Liver (tissue), 9 donors: ENCODE measurements around the gene FSD1. TPM values are rescaled to one million over a fixed set of nuclear protein-coding genes. Genes with fewer than 3 reads are reported as not detected.

Experiments used
- DNase-seq: peaks from one replicate; pipeline ENCODE4 v3.0.0-alpha.2; 2017; ENCODE audit warnings: low spot score
- H3K27ac ChIP-seq, 2 donors: one replicate each; pipeline ENCODE4 v1.7.0; 2013; ENCODE audit warnings: inconsistent platforms in 2 of 2, low read length in 2 of 2, control low read depth in 1 of 2, low read depth in 1 of 2, mild to moderate bottlenecking in 1 of 2
- H3K27me3 ChIP-seq, 4 donors: one replicate each; pipeline versions ENCODE4 v1.6.1 to v1.7.0; 2013; ENCODE audit warnings: low read length in 3 of 4, inconsistent platforms in 1 of 4, mild to moderate bottlenecking in 1 of 4, moderate library complexity in 1 of 4; ENCODE audit not compliant: control insufficient read depth in 4 of 4, insufficient read depth in 4 of 4
- H3K36me3 ChIP-seq, 4 donors: one replicate each; pipeline versions ENCODE4 v1.6.1 to v1.7.0; 2013; ENCODE audit warnings: low read length in 3 of 4, mild to moderate bottlenecking in 3 of 4, low read depth in 1 of 4, moderate library complexity in 1 of 4; ENCODE audit not compliant: control insufficient read depth in 4 of 4, insufficient read depth in 3 of 4
- H3K4me1 ChIP-seq, 4 donors: one replicate each; pipeline versions ENCODE4 v1.6.1 to v1.7.0; 2013; ENCODE audit warnings: low read length in 3 of 4, mild to moderate bottlenecking in 3 of 4, moderate library complexity in 1 of 4; ENCODE audit not compliant: control insufficient read depth in 4 of 4, insufficient read depth in 4 of 4
- H3K4me3 ChIP-seq, 3 donors: one replicate each; pipeline versions ENCODE4 v1.6.1 to v1.7.0; 2013; ENCODE audit warnings: low read length in 3 of 3, control low read depth in 1 of 3, low read depth in 1 of 3, mild to moderate bottlenecking in 1 of 3
- H3K9ac ChIP-seq, 2 donors: one replicate each; pipeline ENCODE4 v1.7.0; 2013; ENCODE audit warnings: low read length in 2 of 2, mild to moderate bottlenecking in 2 of 2, moderate library complexity in 2 of 2, control low read depth in 1 of 2, low read depth in 1 of 2
- H3K9me3 ChIP-seq, 4 donors: one replicate each; pipeline versions ENCODE4 v1.6.1 to v1.7.0; 2013; ENCODE audit warnings: low read length in 3 of 4; ENCODE audit not compliant: control insufficient read depth in 4 of 4
- CTCF ChIP-seq: fragments of 150-350 bp; IDR thresholded peaks from 2 replicates; pipeline ENCODE4 v1.5.1; 2017; ENCODE audit warnings: improper control_type of control experiment, low read depth, low read length; ENCODE audit not compliant: missing input control
- EGR1 ChIP-seq, 2 donors: IDR thresholded peaks; 2 replicates each; pipeline ENCODE4 v1.6.1; 2016 to 2018; ENCODE audit warnings: antibody characterized with exemption in 2 of 2, low read depth in 2 of 2
- FOXA1 ChIP-seq: IDR thresholded peaks from 2 replicates; pipeline ENCODE4 v1.6.1; 2016; ENCODE audit warnings: antibody characterized with exemption
- FOXA2 ChIP-seq: IDR thresholded peaks from 2 replicates; pipeline ENCODE4 v1.6.1; 2016; ENCODE audit warnings: antibody characterized with exemption
- GABPA ChIP-seq, 2 donors: IDR thresholded peaks in 1 of 2; conservative IDR thresholded peaks in 1 of 2; 2 replicates each; pipeline ENCODE4 v1.6.1; 2016; ENCODE audit warnings: antibody characterized with exemption in 2 of 2, mild to moderate bottlenecking in 1 of 2, moderate library complexity in 1 of 2
- HNF4A ChIP-seq, 2 donors: conservative IDR thresholded peaks; 2 replicates each; pipeline ENCODE4 v1.6.1; 2016; ENCODE audit warnings: antibody characterized with exemption in 2 of 2, mild to moderate bottlenecking in 2 of 2
- HNF4G ChIP-seq: IDR thresholded peaks from 2 replicates; pipeline ENCODE4 v1.6.1; 2016; ENCODE audit warnings: antibody characterized with exemption
- JUND ChIP-seq, 2 donors: IDR thresholded peaks; 2 replicates each; pipeline ENCODE4 v1.6.1; 2016; ENCODE audit warnings: antibody characterized with exemption in 2 of 2
- NR2F2 ChIP-seq: IDR thresholded peaks from 2 replicates; pipeline ENCODE4 v1.6.1; 2016; ENCODE audit warnings: antibody characterized with exemption
- RAD21 ChIP-seq, 2 donors: IDR thresholded peaks; 2 replicates each; pipeline ENCODE4 v1.6.1; 2016; ENCODE audit warnings: antibody characterized with exemption in 2 of 2, mild to moderate bottlenecking in 2 of 2
- RXRA ChIP-seq, 2 donors: IDR thresholded peaks; 2 replicates each; pipeline ENCODE4 v1.6.1; 2017 to 2018; ENCODE audit warnings: antibody characterized with exemption in 2 of 2, mild to moderate bottlenecking in 1 of 2
- SP1 ChIP-seq: IDR thresholded peaks from 2 replicates; pipeline ENCODE4 v1.6.1; 2018; ENCODE audit warnings: antibody characterized with exemption, mild to moderate bottlenecking
- TAF1 ChIP-seq: conservative IDR thresholded peaks from 2 replicates; pipeline ENCODE4 v1.6.1; 2016; ENCODE audit warnings: antibody characterized with exemption, mild to moderate bottlenecking
- YY1 ChIP-seq: IDR thresholded peaks from 2 replicates; pipeline ENCODE4 v1.6.1; 2016; ENCODE audit warnings: antibody characterized with exemption, mild to moderate bottlenecking
- ZBTB33 ChIP-seq: IDR thresholded peaks from 2 replicates; pipeline ENCODE4 v1.6.1; 2016; ENCODE audit warnings: antibody characterized with exemption
- WGBS: extraction: QIAGEN DNeasy Blood & Tissue Kit; methylation state at CpG from one replicate; pipeline ENCODE4 v1.1.7; 2013; 5-methylcytosine and 5-hydroxymethylcytosine counted together
- polyA plus RNA-seq, 2 donors: library from polyadenylated mRNA; stranded (reverse) in 1 of 2; unstranded in 1 of 2; fragments of 200-250 nt in 1 of 2; fragments of >200 nt in 1 of 2; fragmentation: Nextera tagmentation in 1 of 2; extraction: Ambion mirVana in 1 of 2; gene quantifications; one replicate each; pipeline versions ENCODE4 v1.2.1 to v1.2.3, GENCODE V29; 2013 to 2015
- total RNA-seq, 2 donors: library from RNA; depleted of rRNA; stranded (reverse); fragments of >200 nt; gene quantifications; one replicate each; pipeline ENCODE4 v1.2.3, GENCODE V29; 2014
- TF ChIP-seq, protein P1 (sequence below): IDR thresholded peaks from 2 replicates; pipeline ENCODE4 v1.6.1; 2016; ENCODE audit warnings: antibody characterized with exemption
- donor health status: healthy.
- donor health status: healthy.
- donor health status: healthy.
- donor health status: healthy.
- donor health status: healthy.

FSD1 gene
- total and polyA plus RNA-seq, 4 donors: 0.05 to 0.92 (median 0.19) TPM; not detected in 1

- WGBS: 95% methylated on average over 28 of the region's 28 CpGs
These were observed 46.2 kb upstream of the FSD1 start for GRCh38 chr19:4258181-4258580.

DNA sequence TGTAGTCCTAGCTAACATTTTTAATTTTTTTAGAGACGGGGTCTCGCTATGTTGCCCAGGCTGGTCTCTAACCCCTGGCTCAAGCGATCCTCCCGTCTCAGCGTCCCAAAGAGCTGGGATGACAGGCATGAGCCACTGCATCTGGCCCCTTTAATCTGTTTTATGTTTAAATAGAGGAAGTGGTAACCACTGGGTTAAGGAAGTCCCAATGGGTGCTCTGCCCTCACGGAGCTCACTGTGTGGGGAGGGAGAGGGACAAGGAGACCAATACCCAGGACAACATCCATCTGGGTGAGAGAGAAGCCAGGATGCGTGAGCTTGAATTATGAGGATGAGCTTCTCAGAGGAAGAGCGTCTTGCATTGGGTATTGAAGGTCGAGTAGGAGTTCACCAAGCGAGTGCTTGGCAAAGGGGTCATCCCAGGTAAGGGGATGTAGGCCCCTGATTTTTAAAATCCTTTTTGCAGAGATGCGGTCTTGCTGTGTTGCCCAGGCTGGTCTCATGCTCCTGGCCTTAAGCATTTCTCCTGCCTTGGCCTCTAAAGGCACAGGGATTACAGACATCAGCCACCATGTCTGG, 43.7 kb upstream of the FSD1 start:
- Histone ChIP-seq H3K9ac (no peak overlapping the region), H3K27me3 (no peaks in the 10 kb centered on the region), H3K9me3 (peaks cover 0 to 5% (median 2%) of the 10 kb centered on the region in 4 donors), H3K4me1 (no peaks in the 10 kb centered on the region), H3K4me3 (no peak overlapping the region), H3K36me3 (peaks cover 22 to 50% (median 25%) of the 10 kb centered on the region in 4 donors), H3K27ac (no peak overlapping the region)
- 93% methylated on average over 11 of the region's 11 CpGs for WGBS
- no peak for DNase-seq
- no peak for TF ChIP-seq FOXA1
- TF ChIP-seq, protein P1, sequence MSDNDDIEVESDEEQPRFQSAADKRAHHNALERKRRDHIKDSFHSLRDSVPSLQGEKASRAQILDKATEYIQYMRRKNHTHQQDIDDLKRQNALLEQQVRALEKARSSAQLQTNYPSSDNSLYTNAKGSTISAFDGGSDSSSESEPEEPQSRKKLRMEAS: no peak
- no peak for TF ChIP-seq JUND (IDR thresholded peaks at IDR 0.05)
- no peak for TF ChIP-seq GABPA (IDR thresholded peaks at IDR 0.05 in 1 of 2, conservative IDR thresholded peaks at IDR 0.05 in 1 of 2)
- TF ChIP-seq SP1: no peak
- no peak for TF ChIP-seq FOXA2
- TF ChIP-seq HNF4A (conservative IDR thresholded peaks at IDR 0.05): no peak
- no peak for TF ChIP-seq EGR1 (IDR thresholded peaks at IDR 0.05; ENCODE audit: low read depth in 2 of 2)
- TF ChIP-seq CTCF: no peak
- no peak for TF ChIP-seq RXRA (IDR thresholded peaks at IDR 0.05)
- TF ChIP-seq TAF1: no peak
- no peak for TF ChIP-seq HNF4G
- no peak for TF ChIP-seq NR2F2

More at GRCh38 chr19:4258181-4258580, 46.2 kb upstream of the FSD1 start:
- Histone ChIP-seq H3K27ac (no peak overlapping the region), H3K4me1 (no peaks in the 10 kb centered on the region), H3K9me3 (peaks cover 0 to 8% (median 2%) of the 10 kb centered on the region in 4 donors), H3K36me3 (peaks cover 27 to 67% (median 33%) of the 10 kb centered on the region in 4 donors), H3K9ac (no peak overlapping the region), H3K4me3 (no peak overlapping the region), H3K27me3 (no peaks in the 10 kb centered on the region)
- no peak for DNase-seq
- no peak for TF ChIP-seq EGR1 (IDR thresholded peaks at IDR 0.05; ENCODE audit: low read depth in 2 of 2)
- TF ChIP-seq RAD21 (IDR thresholded peaks at IDR 0.05): no peak
- TF ChIP-seq HNF4G: no peak
- no peak for TF ChIP-seq ZBTB33
- TF ChIP-seq FOXA1: no peak
- TF ChIP-seq RXRA (IDR thresholded peaks at IDR 0.05): no peak
- no peak for TF ChIP-seq GABPA (IDR thresholded peaks at IDR 0.05 in 1 of 2, conservative IDR thresholded peaks at IDR 0.05 in 1 of 2)
- TF ChIP-seq YY1: no peak
- TF ChIP-seq JUND (IDR thresholded peaks at IDR 0.05): no peak
- no peak for TF ChIP-seq CTCF
- TF ChIP-seq, protein P1: no peak
- TF ChIP-seq TAF1: no peak
